Glomerular visceral epithelial cell (primary cell): ENCODE results near the gene WDR13.
"Not testable (repeated sequence)": the region's sequence is repeated elsewhere in the genome, so short reads cannot be mapped to it uniquely, and the experiment has no call there.

Experiments
- DNase-seq: peaks from one replicate; pipeline ENCODE4 v3.0.0-alpha.2; 2016; ENCODE audit errors: extremely low spot score

WDR13 gene

GRCh38 chrX:48654746-48655145 is 57.5 kb downstream of the WDR13 start:
- DNase-seq = not testable (repeated sequence)
